ENCODE data around the gene KIRREL3. TPM values are rescaled to one million over a fixed set of nuclear protein-coding genes. Genes with fewer than 3 reads are reported as not detected.

KIRREL3 gene
- total RNA-seq, 2 experiments from 2014 or later: not detected

DNA sequence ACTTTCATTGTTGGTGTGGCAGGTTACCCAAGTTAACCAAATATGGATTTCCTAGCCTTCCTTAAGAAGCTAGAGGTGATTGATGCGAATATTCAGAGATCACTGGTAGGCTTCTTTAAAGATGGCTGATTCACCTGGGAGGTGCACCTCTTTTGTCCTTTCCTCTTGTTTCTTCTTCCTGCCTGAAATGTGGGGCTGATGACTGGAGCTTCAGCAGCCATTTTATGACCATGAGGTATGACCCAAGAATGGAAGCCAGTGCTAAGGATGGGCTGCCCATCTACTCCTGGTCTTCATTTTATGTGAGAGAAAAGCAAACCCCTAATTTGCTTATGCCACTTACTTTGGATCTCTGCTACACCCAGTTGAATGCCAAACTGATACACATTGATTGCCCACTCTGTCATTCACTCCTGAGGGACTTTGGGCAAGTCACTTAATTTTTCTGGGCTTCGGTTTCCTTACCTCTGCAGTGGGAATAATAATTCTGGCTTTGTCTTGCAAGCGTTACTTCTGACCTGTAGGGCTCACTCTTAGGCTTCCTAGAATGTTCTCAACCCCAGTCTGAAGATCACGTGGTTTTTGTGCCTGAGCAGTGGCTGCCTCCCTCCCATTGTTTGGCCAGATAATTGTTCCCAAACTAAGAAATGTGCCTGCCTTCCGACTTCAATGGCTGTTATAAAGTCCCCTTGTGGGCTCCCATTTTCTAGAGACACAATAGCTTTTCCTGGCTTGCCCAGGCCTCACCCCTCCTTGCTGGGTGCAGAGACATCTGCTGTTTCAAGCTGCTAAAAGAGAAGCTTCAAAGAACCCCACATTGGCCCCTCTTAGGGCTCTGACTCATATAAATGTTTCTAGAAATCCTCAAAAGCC lies 402.0 kb downstream of the KIRREL3 start:
- H3K27me3 Mint-ChIP-seq: peaks cover 11% of the 10 kb centered on the region

DNA sequence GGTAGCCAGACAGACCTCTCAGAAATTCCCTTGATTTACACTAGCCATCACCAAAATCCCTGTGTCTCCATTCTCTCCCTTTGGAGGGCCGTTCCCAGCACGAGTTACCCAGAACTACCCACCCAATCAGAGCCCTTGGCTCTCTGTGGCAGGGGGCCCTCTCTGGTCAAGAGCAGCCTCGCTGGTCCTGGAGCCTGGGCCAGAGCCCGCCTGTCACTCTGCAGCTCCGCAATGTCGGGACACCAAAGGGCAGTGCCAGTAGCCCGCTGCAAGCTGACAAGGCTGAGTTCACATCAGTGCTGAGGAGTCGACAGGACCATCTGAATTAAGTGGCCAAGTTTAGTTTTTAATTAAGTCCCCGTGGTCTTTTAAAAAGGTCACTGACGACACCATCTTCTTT lies 403.5 kb downstream of the KIRREL3 start:
- no peak overlapping the region for H3K4me3 Mint-ChIP-seq
- no peak overlapping the region for H3K27ac Mint-ChIP-seq
- no peaks in the 10 kb centered on the region for H3K9me3 Mint-ChIP-seq
- peaks cover 11% of the 10 kb centered on the region for H3K27me3 Mint-ChIP-seq
- no peaks in the 10 kb centered on the region for H3K36me3 Mint-ChIP-seq (ENCODE audit: low read depth)
- ChIA-PET CTCF (no interaction called here), POLR2A (no interaction called here)
- DNase-seq: no peak
- H3K4me1 Mint-ChIP-seq: no peaks in the 10 kb centered on the region

More for the DNA sequence above, 402.0 kb downstream of the KIRREL3 start:
- CTCF ChIA-PET: no interaction called here
- no peak overlapping the region for H3K4me3 Mint-ChIP-seq
- no peak overlapping the region for H3K27ac Mint-ChIP-seq
- no peaks in the 10 kb centered on the region for H3K4me1 Mint-ChIP-seq
- H3K36me3 Mint-ChIP-seq (ENCODE audit: low read depth): no peaks in the 10 kb centered on the region
- no peaks in the 10 kb centered on the region for H3K9me3 Mint-ChIP-seq
- no peak for DNase-seq
- POLR2A ChIA-PET: no interaction called here

DNA sequence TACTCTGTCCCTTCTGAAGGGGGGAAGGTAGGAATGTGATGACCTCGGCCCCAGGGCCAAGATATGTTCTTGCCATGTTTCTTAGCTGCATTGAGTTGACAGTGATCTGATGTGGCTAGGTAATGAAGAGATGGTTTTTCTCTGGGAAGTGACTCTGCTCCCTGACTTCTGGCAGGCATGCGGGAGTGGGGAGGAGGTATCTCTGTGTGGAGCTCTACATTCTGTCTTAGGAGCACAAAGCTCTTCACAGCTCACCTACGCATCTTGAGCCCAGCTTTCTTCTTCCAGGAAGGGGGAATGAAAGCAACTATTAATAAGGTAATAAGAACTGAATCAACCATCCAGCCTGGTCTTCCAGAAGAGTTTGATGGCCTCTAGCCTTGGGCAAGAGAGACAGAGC lies 404.1 kb downstream of the KIRREL3 start:
- Mint-ChIP-seq H3K27me3 (peaks cover 11% of the 10 kb centered on the region), H3K27ac (no peak overlapping the region), H3K9me3 (no peaks in the 10 kb centered on the region), H3K36me3 (ENCODE audit: low read depth) (no peaks in the 10 kb centered on the region), H3K4me3 (no peak overlapping the region), H3K4me1 (no peaks in the 10 kb centered on the region)
- ChIA-PET POLR2A (no interaction called here), CTCF (no interaction called here)
- no peak for DNase-seq

DNA sequence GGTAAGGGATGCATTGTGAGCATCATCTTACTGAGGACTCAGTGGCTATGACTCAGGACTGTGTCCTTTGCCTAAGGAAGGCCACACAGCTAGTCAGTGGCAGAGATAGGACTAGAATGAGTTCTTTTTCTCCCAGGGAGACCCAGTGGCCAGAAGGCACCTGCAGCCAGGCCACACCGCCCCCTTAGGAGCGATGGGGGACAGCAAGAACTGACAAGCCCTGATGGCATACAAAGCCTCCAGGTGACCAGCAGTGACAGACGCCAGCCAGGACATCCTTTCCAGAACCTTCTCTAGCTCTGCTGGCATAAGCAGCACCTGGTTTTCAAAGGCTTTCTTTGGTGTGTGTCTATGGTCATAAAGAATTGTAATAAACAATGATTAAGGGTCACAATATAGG lies 405.0 kb downstream of the KIRREL3 start:
- no peak overlapping the region for H3K4me3 Mint-ChIP-seq

DNA sequence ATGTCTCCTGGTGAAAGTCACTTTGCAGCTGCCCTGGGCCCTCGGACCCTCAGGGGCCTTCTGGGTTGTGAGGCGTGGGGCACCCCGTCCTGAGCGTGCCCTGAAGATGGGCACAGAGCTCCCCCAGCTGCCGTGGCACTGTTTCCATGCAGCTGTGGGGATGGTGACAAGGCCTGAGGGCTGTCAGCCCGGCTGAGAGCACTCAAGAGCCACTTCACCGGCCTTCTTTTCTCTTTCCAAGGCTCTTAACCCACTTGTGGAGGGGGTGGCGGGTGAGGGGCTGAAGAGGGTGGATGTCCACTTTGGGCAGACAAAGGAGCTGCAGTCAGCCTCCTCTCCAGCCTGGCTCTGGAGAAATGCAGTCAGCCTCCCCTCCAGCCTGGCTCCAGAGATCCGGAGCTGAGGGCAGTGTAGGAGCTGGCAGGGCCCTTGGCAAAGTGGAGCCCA lies 405.6 kb downstream of the KIRREL3 start:
- no peaks in the 10 kb centered on the region for H3K9me3 Mint-ChIP-seq
- POLR2A ChIA-PET: no interaction called here
- H3K36me3 Mint-ChIP-seq (ENCODE audit: low read depth): no peaks in the 10 kb centered on the region
- H3K4me1 Mint-ChIP-seq: no peaks in the 10 kb centered on the region
- CTCF ChIA-PET: no interaction called here
- no peak for DNase-seq
- no peak overlapping the region for H3K27ac Mint-ChIP-seq
- H3K27me3 Mint-ChIP-seq: peaks cover 4% of the 10 kb centered on the region
- no peak overlapping the region for H3K4me3 Mint-ChIP-seq

More for the DNA sequence above, 405.0 kb downstream of the KIRREL3 start:
- Mint-ChIP-seq H3K36me3 (ENCODE audit: low read depth) (no peaks in the 10 kb centered on the region), H3K27ac (no peak overlapping the region), H3K9me3 (no peaks in the 10 kb centered on the region), H3K4me1 (no peaks in the 10 kb centered on the region), H3K27me3 (peaks cover 6% of the 10 kb centered on the region)
- ChIA-PET POLR2A (no interaction called here), CTCF (no interaction called here)
- no peak for DNase-seq

DNA sequence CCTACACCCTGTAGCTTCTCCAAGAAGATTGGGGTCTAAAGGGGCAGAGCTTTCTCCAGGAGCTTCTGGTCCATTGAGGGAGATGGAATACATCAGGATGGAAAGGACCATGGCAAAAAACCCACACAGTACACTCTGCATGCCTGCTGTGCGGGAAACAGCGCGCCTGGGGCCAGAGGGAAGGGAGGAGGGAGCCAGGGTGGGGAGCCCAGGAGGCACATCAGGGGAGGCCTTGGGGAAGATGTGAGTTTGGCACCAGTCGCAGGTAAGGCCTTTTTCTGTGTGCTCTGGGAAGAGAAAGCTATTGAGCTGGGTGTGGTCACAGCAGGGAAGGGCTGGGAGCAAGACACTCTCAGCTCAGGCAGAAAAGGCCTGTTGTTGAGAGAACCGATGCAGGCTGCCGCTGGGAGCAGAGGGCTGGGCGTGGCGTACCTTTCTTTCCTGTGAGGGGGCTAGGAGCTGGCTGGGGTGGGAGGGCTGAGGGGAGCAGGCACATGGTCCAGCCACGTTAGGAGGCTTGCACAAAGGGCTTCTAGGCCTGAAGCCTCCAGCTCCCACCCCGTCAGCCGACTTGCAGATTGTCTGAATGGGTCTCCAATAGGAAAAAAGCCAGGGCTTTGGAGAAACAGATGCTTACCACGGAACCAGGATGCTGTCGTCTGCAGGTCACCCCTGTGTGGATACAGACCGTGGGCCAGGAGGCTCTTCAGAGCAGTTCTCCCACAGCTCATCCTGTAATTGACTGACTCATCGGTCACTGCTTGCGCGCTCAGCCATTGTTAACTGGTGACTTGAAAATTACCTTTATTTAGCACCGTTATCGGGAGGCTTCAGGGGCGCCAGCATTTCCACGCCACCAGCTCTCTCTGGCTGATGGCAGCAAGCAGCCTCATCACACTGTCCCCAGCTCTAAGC lies 407.8 kb downstream of the KIRREL3 start:
- Mint-ChIP-seq H3K36me3 (ENCODE audit: low read depth) (no peaks in the 10 kb centered on the region), H3K4me3 (no peak overlapping the region), H3K27me3 (no peaks in the 10 kb centered on the region), H3K4me1 (no peaks in the 10 kb centered on the region), H3K9me3 (no peaks in the 10 kb centered on the region), H3K27ac (no peak overlapping the region)
- CTCF ChIA-PET: no interaction called here
- no peak for DNase-seq
- POLR2A ChIA-PET: interaction anchor here (0.6 kb wide), 2 partner anchors 67 to 624 kb away, joined by 5 to 6 read pairs; no protein-coding TSS in a partner anchor

DNA sequence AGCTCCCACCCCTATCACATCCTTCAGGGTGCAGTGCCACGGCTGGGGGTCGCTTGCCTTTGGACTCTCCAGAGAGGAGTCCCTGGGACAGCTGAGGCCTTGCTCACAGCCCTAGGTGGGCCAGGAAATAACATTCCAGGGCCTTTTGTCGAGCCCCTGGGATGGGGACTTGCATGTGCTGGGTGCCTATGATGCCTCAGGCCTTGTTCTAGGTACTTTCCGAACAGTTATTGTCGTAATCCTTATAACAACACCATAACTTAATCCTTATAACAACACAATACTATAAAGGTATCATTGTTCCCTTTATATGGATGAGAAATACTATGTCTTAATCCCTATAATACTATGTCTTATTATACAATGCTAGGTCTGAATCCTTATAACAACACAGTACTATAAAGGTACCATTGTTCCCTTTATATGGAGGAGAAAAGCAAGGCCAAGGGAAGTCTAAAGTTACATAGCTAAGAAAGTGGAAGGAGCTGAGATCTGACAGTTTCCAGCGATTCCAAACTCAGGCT lies 408.5 kb downstream of the KIRREL3 start:
- Mint-ChIP-seq H3K9me3 (no peaks in the 10 kb centered on the region), H3K4me1 (no peaks in the 10 kb centered on the region), H3K27me3 (no peaks in the 10 kb centered on the region), H3K36me3 (ENCODE audit: low read depth) (no peaks in the 10 kb centered on the region), H3K4me3 (no peak overlapping the region), H3K27ac (no peak overlapping the region)
- DNase-seq: no peak
- POLR2A ChIA-PET: interaction anchor here (0.6 kb wide), 1 partner anchor 624 kb away, joined by 6 read pairs; no protein-coding TSS in a partner anchor
- CTCF ChIA-PET: no interaction called here

DNA sequence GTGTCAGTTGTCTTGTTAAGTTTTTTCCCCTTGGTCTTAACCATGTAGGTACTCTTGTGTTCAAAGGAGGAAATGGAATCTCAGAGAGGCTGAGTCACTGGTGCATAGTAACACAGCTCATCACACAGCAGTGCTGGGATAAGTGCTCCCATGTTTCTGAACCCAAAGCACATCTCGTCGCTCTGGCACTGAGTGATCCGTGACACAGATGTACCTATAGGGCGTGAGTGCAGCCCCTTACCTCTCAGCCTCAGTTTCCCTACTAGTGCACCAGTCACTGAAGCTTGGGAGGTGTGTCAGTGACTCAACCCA lies 411.1 kb downstream of the KIRREL3 start:
- no peaks in the 10 kb centered on the region for H3K9me3 Mint-ChIP-seq
- no peak for DNase-seq
- H3K36me3 Mint-ChIP-seq (ENCODE audit: low read depth): no peaks in the 10 kb centered on the region
- ChIA-PET POLR2A (no interaction called here), CTCF (no interaction called here)
- no peaks in the 10 kb centered on the region for H3K4me1 Mint-ChIP-seq
- H3K4me3 Mint-ChIP-seq: no peak overlapping the region
- H3K27ac Mint-ChIP-seq: no peak overlapping the region
- no peaks in the 10 kb centered on the region for H3K27me3 Mint-ChIP-seq

DNA sequence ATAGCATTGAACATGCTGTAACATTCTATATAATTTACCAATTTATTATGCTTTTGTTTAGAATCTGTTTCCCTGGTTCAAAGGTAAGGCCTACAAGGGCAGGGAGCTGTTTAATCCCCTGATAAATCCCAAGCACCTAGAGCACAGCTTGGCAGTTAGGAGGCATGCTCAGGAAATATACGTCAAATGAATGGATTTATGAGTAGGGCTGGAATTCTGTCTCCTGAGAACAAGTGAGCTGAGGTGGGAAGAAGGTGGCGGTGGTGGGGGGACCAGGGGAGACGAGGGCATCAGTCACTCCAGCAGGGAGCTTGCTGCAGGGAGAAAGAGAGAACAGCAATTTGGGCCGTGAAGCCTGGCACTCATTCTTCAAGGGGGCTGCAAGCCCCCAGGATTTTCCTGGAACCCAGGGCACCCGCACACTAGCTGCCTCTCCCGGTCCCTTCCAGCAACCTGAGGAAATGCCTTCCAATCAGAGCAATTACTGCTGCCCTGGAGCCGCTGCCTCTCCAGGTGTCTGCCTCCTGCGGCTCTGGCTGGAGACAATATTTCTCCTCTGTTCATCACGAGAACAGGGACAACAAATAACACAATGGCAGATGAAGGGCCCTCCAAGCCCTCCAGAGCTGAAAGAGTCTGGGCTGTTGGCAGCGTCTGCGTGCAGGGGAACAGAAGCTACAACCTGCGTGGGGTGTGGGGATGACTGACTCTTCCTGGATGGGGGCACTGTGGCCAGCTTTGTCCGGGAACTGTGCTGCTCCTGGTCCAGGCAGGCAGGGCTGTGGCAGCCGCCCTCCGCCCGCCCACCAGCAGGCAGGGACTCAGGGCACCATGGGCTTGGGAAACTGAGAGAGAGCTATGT lies 411.7 kb downstream of the KIRREL3 start:
- CTCF ChIA-PET: no interaction called here
- Mint-ChIP-seq H3K4me1 (no peaks in the 10 kb centered on the region), H3K36me3 (ENCODE audit: low read depth) (no peaks in the 10 kb centered on the region), H3K27me3 (no peaks in the 10 kb centered on the region), H3K9me3 (no peaks in the 10 kb centered on the region), H3K4me3 (no peak overlapping the region), H3K27ac (no peak overlapping the region)
- DNase-seq: no peak
- POLR2A ChIA-PET: no interaction called here

DNA sequence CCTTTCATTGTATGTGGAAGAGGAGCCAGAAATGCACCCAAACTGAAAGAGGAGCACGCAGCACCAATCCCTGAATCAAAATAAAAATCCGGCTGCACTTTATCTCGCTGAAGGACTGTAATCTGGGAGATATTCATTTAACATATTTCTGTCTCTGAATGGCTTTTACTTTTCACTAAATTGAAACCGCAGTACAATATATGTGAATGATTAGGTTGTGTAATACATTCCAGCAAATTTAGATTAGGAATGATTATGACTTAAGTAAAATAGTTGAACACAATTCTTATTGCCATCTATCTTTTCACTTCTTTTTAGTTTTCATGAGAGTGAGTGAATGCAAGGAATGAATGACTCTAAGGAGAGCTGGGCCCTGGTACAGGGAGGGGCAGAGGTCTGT lies 413.0 kb downstream of the KIRREL3 start:
- Mint-ChIP-seq H3K9me3 (no peaks in the 10 kb centered on the region), H3K36me3 (ENCODE audit: low read depth) (no peaks in the 10 kb centered on the region), H3K27ac (no peak overlapping the region), H3K4me1 (no peaks in the 10 kb centered on the region), H3K4me3 (no peak overlapping the region), H3K27me3 (no peaks in the 10 kb centered on the region)
- no peak for DNase-seq
- POLR2A ChIA-PET: no interaction called here
- CTCF ChIA-PET: no interaction called here

DNA sequence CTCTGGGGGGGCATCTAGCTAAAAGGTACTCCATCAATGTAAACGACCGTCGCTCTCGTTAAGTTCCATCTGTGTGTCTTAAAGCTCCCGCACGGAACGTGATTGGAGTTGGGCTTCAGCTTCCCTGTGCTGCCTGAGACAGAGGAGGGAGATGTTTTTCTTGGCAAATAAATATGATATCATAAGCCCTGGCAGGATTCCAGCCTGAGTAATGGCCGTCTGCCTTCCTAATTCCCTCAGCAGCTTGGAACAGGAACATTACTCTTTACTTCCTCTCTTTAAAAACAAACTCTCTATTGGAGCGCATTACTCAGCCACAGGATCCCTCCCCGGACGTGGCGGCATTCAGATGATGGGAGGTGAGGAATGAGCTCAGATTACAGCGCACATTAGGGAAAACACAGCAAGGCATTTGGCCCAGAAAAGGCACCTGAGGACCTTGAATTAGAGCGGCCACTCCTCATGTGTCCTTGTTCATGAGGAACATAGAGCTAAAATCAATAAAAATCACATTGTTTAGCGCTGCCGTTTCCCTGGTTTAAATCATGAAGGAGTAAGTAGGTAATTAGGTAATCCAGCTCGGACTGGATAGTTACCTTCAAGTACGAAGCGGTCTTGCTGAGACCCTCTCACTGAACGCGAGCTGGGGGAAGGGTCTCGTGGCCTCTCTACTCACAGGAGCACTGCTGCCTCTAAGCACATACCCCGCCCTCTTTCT lies 414.6 kb downstream of the KIRREL3 start:
- H3K27ac Mint-ChIP-seq: no peak overlapping the region
- no peaks in the 10 kb centered on the region for H3K4me1 Mint-ChIP-seq
- H3K27me3 Mint-ChIP-seq: no peaks in the 10 kb centered on the region
- ChIA-PET POLR2A (no interaction called here), CTCF (no interaction called here)
- DNase-seq: no peak
- H3K9me3 Mint-ChIP-seq: no peaks in the 10 kb centered on the region
- no peak overlapping the region for H3K4me3 Mint-ChIP-seq
- no peaks in the 10 kb centered on the region for H3K36me3 Mint-ChIP-seq (ENCODE audit: low read depth)

DNA sequence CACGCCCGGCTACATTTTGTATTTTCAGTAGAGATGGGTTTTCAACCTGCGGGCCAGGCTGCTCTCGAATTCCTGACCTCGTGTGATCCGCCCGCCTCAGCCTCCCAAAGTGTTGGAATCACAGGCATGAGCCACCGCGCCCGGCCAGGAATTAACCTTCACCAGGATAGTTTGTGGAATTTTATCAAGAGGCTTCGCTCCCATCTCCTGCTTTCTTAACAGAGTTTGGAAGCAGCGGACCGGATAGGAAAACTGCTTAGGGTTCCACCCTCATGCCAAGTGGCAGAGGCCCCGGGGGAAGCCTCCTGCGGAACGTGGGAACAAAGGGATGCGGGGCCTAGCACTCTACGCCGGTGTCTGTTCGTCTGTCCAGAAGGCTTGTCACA lies 415.2 kb downstream of the KIRREL3 start:
- CTCF ChIA-PET: no interaction called here
- DNase-seq: no peak
- Mint-ChIP-seq H3K36me3 (ENCODE audit: low read depth) (no peaks in the 10 kb centered on the region), H3K27me3 (no peaks in the 10 kb centered on the region), H3K4me1 (no peaks in the 10 kb centered on the region), H3K27ac (no peak overlapping the region), H3K4me3 (no peak overlapping the region), H3K9me3 (no peaks in the 10 kb centered on the region)
- POLR2A ChIA-PET: no interaction called here

Data from activated CD4-positive, alpha-beta T cell treated with anti-CD3 and anti-CD28 coated beads, Interleukin-2, amount 10 ng/mL, durations not matched to agents 7 days and 5 days (primary cell).